C4-2B (cell line): ENCODE measurements around the gene SLC7A8.
A peak's percentile ranks its signal among the peaks of the same experiment; 100 is the strongest.

Experiments
- H3K27ac ChIP-seq: fragments of 450-650 bp; 2 replicates; pipeline ENCODE4 v1.5.1; 2017
- CTCF ChIP-seq: fragments of 450-650 bp; conservative IDR thresholded peaks from 2 replicates; pipeline ENCODE4 v1.5.1; 2017; ENCODE audit warnings: mild to moderate bottlenecking
- ZFX ChIP-seq: fragments of 450-650 bp; IDR thresholded peaks from 2 replicates; pipeline ENCODE4 v1.6.1; 2017

Gene SLC7A8

GRCh38 chr14:23146351-23146910 is 37.0 kb downstream of the SLC7A8 start:
- TF ChIP-seq ZFX (no peak), CTCF (no peak)
- H3K27ac ChIP-seq, result no peak overlapping the region; the same call in 1 of the 2 replicates

GRCh38 chr14:23145794-23146350 is 37.6 kb downstream of the SLC7A8 start:
- H3K27ac ChIP-seq, result no peak overlapping the region; the same call in 1 of the 2 replicates
- TF ChIP-seq CTCF (no peak), ZFX (no peak)

DNA sequence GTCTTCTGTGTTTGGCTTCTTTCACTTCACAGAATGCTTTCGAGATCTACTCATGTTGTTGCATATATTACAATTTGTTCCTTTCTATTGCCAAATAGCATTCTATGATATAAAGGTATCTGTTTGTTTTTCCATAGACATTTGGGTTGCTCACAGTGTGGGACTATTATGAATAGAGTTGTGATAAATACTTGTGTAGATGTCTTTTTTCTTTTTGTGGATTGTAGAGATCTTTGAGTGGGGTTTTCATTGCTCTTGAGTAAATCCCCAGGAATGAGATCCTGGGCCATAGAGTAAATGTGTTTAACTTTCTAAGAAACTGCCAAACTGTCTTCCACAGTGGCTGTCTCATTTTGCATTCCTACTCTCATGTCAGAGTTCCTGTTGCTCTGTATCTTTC is 39.5 kb downstream of the SLC7A8 start:
- no peak overlapping the region for H3K27ac ChIP-seq
- TF ChIP-seq CTCF, result no peak
- no peak for TF ChIP-seq ZFX

DNA sequence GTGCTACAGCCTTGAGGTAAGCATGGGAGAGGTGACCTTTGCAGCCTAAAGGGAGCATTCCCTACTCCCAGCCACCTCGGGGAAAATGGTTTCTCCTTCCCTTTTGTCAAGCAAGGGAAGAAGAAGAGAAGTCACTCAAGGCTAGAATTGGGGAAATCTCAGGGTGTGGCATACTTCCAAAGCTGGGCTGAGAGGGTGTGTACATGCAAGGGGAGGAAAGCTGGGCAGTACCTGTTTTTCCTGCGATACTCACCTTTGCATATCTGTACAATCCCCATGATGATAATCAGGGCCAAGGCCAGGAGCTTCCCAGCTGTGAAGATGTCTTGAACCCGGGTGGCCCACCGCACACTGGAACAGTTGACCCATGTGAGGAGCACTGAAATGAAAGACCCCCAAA is 40.6 kb downstream of the SLC7A8 start:
- no peak for TF ChIP-seq CTCF
- no peak for TF ChIP-seq ZFX

GRCh38 chr14:23141706-23142444 is 41.6 kb downstream of the SLC7A8 start:
- TF ChIP-seq ZFX, result no peak
- no peak for TF ChIP-seq CTCF
- peak overlapping the region; percentile 9; the same call in 1 of the 2 replicates for H3K27ac ChIP-seq

More for the DNA sequence above, 40.6 kb downstream of the SLC7A8 start:
- H3K27ac ChIP-seq, result peak overlapping the region; percentile 9; the same call in 1 of the 2 replicates

DNA sequence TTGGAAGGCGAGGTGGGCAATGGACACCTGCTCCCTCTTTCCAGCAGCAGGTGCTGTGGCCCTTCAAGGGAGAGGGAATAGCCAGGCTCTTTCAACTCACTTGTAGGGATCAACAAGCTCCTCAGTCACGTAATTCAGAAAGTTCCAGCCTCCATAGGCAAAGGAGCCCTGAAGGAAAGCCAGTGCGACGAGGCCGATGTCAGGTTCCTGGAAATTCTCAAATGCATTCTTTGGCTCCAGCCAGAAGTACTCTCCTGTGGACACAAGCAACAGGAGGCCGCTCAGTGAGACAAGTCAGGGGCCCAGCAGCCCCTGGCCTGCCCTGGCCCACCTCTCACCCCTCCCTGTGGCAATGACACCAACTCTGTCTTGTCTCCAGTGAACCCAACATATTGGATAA is 43.1 kb downstream of the SLC7A8 start:
- TF ChIP-seq CTCF (no peak), ZFX (no peak)
- no peak overlapping the region for H3K27ac ChIP-seq

DNA sequence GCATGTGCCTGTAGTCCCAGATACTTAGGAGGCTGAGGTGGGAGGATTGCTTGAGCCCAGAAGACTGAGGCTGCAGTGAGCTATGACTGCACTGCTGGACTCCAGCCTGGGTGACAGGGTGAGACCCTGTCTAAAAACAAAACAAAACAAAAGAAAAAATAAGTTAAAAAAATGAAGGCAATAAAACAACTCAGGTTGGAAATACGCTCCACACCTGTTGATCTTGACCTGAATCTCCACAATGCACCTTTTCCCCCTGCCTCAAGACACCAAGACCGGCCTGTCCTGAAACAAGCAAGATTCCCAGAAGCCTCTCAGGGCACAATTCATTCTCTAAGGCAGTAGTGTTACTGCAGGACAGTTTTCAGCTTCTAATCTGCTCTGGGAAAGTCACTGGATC is 43.6 kb downstream of the SLC7A8 start:
- H3K27ac ChIP-seq, result no peak overlapping the region
- TF ChIP-seq ZFX, result no peak
- TF ChIP-seq CTCF, result no peak
